GM12878 (cell line): ENCODE measurements around the gene ARFGAP3. TPM values are rescaled to one million over a fixed set of nuclear protein-coding genes. Genes with fewer than 3 reads are reported as not detected.

Source experiments
- ATAC-seq: fragments of 200-7000 bp; cut with Tn5 transposase; 3 replicates; pipeline ENCODE4 v1.9.1; 2020; ENCODE audit warnings: mild to moderate bottlenecking, moderate library complexity
- BruUV-seq: library from RNA; stranded (reverse); fragments of 400-500 nt; replicated peaks from 2 replicates; lab custom pipeline; 2021; lab: Mats Ljungman, UMichigan
- CTCF ChIA-PET: fragments of 300-600 bp; sonication (Branson Sonifier 250); formaldehyde crosslinking; extraction: SDS; loops from one replicate; lab custom pipeline; 2021; ENCODE audit warnings: inconsistent platforms; lab: Yijun Ruan, JAX
- POLR2A ChIA-PET: fragments of 350-600 bp; formaldehyde crosslinking; extraction: SDS; loops from one replicate; lab custom pipeline; 2021; ENCODE audit warnings: inconsistent platforms; lab: Charles Lee
- RAD21 ChIA-PET: fragments of 300-600 bp; sonication (Branson Sonifier 250); formaldehyde crosslinking; loops from one replicate; lab custom pipeline; 2023; ENCODE audit warnings: antibody characterized with exemption; ENCODE audit not compliant: unreplicated experiment; lab: Charles Lee
- SMC1A ChIA-PET: fragments of 300-600 bp; sonication (Branson Sonifier 250); formaldehyde crosslinking; loops from one replicate; lab custom pipeline; 2023; ENCODE audit not compliant: unreplicated experiment, uncharacterized antibody; lab: Charles Lee
- DNase-seq: peaks from one replicate; pipeline ENCODE4 v3.0.0-alpha.2; 2011; ENCODE audit warnings: low read depth, low spot score
- FAIRE-seq: peaks from 3 replicates; lab custom pipeline; 2011; peaks lifted over from hg19 to GRCh38; lab: Jason Lieb, UNC
- H2AFZ ChIP-seq: 2 replicates; pipeline ENCODE4 v1.6.0; 2011; ENCODE audit warnings: low read depth, low read length, control low read depth; ENCODE audit not compliant: control insufficient read depth
- H3K27ac ChIP-seq: 2 replicates; pipeline ENCODE4 v1.5.1; 2011; ENCODE audit warnings: control low read depth; ENCODE audit not compliant: control insufficient read depth, insufficient read depth
- H3K27me3 ChIP-seq, 2 experiments: replicated peaks in 1 of 2; 2 replicates each; pipeline versions ENCODE4 v1.6.0 to v1.6.1; 2011; ENCODE audit warnings: low read length in 1 of 2; ENCODE audit not compliant: control insufficient read depth in 2 of 2, insufficient read depth in 2 of 2
- H3K36me3 ChIP-seq, 2 experiments: 2 replicates each; pipeline ENCODE4 v1.5.1; 2011; ENCODE audit warnings: low read length in 1 of 2; ENCODE audit not compliant: control insufficient read depth in 2 of 2, insufficient read depth in 2 of 2
- H3K4me1 ChIP-seq: 2 replicates; pipeline ENCODE4 v1.6.1; 2011; ENCODE audit warnings: mild to moderate bottlenecking, low read length, moderate library complexity, mixed read lengths; ENCODE audit not compliant: control insufficient read depth, insufficient read depth
- H3K4me2 ChIP-seq: 2 replicates; pipeline ENCODE4 v1.6.0; 2011; ENCODE audit warnings: control low read depth; ENCODE audit not compliant: control insufficient read depth, insufficient read depth
- H3K4me3 ChIP-seq: fragments of 200-600 bp; sonication (generic); 2 replicates; pipeline ENCODE4 v1.5.1; 2016
- H3K79me2 ChIP-seq: 2 replicates; pipeline ENCODE4 v1.6.0; 2011; ENCODE audit warnings: low read length; ENCODE audit not compliant: control insufficient read depth, insufficient read depth
- H3K9ac ChIP-seq: 2 replicates; pipeline ENCODE4 v1.8.0; 2011; ENCODE audit warnings: low read length, control low read depth, mixed read lengths; ENCODE audit not compliant: control insufficient read depth, insufficient read depth
- H3K9me3 ChIP-seq: replicated peaks from 3 replicates; pipeline ENCODE4 v1.5.1; 2011; ENCODE audit warnings: mild to moderate bottlenecking, low read length; ENCODE audit not compliant: control insufficient read depth, insufficient read depth
- H4K20me1 ChIP-seq: 2 replicates; pipeline ENCODE4 v1.6.0; 2011; ENCODE audit not compliant: control insufficient read depth, insufficient read depth
- HCFC1 ChIP-seq: fragments of 150-350 bp; IDR thresholded peaks from 2 replicates; pipeline ENCODE4 v1.6.1; 2014; ENCODE audit warnings: low read length
- RUNX3 ChIP-seq: IDR thresholded peaks from 2 replicates; pipeline ENCODE4 v1.6.1; 2012; ENCODE audit warnings: low read length, inconsistent platforms
- SIN3A ChIP-seq: IDR thresholded peaks from 2 replicates; pipeline ENCODE4 v1.6.1; 2012; ENCODE audit warnings: low read depth, low read length, improper control_type of control experiment
- SMAD1 ChIP-seq: fragments of 450-650 bp; IDR thresholded peaks from 2 replicates; pipeline ENCODE4 v1.6.1; 2018; ENCODE audit warnings: mild to moderate bottlenecking, low read depth; ENCODE audit not compliant: partially characterized antibody
- SP1 ChIP-seq: IDR thresholded peaks from one replicate; pipeline ENCODE4 v1.6.1; 2011; ENCODE audit warnings: low read depth, low read length
- WGBS: methylation state at CpG from one replicate; pipeline ENCODE4 v1.1.6; 2016; ENCODE audit warnings: low lambda C conversion rate; ENCODE audit not compliant: insufficient replicate concordance, insufficient coverage; ENCODE audit errors: missing lambda C conversion rate; 5-methylcytosine and 5-hydroxymethylcytosine counted together
- in situ Hi-C: fragments of 300-500 bp; cut with MboI; formaldehyde crosslinking; loops from 9 replicates; pipeline ENCODE4 v1.14.3; 2018; ENCODE audit warnings: mixed read lengths
- intact Hi-C: fragments of 100-400 bp; cut with micrococcal nuclease; formaldehyde crosslinking; loops from one replicate; pipeline ENCODE4 v1.14.2; 2022; ENCODE audit not compliant: unreplicated experiment
- polyA plus RNA-seq, 11 experiments: library from polyadenylated mRNA; depleted of rRNA in 4 of 11; unstranded in 6 of 11; stranded (reverse) in 5 of 11; fragments of >200 nt; fragmentation: Nextera tagmentation in 4 of 11; fragmentation: Illumina TruSeq in 1 of 11; extraction: Ambion mirVana in 4 of 11; extraction: Trizol in 1 of 11; gene quantifications; 1 replicate in 1 of 11; 2 replicates in 10 of 11; pipeline versions ENCODE4 v1.2.1 to v1.2.3, GENCODE V29; 2011 to 2016; ENCODE audit warnings: inconsistent platforms in 2 of 11, missing spikeins in 2 of 11, low read depth in 1 of 11
- total RNA-seq, 4 experiments: library from RNA; depleted of rRNA in 3 of 4; stranded (reverse); fragments of >200 nt in 3 of 4; fragmentation: Illumina TruSeq in 1 of 4; extraction: Trizol in 1 of 4; gene quantifications; 2 replicates each; pipeline versions ENCODE4 v1.2.1 to v1.2.3, GENCODE V29; 2013 to 2021
- TF ChIP-seq, protein P1 (sequence below): fragments of 450-650 bp; IDR thresholded peaks from 2 replicates; pipeline ENCODE4 v1.6.1; 2018; ENCODE audit warnings: mild to moderate bottlenecking, low read depth, moderate library complexity; ENCODE audit not compliant: partially characterized antibody
- TF ChIP-seq, protein P2 (sequence below): fragments of 450-650 bp; IDR thresholded peaks from 2 replicates; pipeline ENCODE4 v1.6.1; 2017; ENCODE audit warnings: mild to moderate bottlenecking, moderate library complexity
- TF ChIP-seq, protein P3 (sequence below): fragments of 450-650 bp; IDR thresholded peaks from 2 replicates; pipeline ENCODE4 v1.6.1; 2017; ENCODE audit warnings: mild to moderate bottlenecking, moderate library complexity

Gene ARFGAP3
- total and polyA plus RNA-seq, 10 of the 15 experiments (the other 5 are each of a cell fraction or from before 2014, with no cell fraction given) = 29.7 to 50.8 (median 39.5) TPM

DNA sequence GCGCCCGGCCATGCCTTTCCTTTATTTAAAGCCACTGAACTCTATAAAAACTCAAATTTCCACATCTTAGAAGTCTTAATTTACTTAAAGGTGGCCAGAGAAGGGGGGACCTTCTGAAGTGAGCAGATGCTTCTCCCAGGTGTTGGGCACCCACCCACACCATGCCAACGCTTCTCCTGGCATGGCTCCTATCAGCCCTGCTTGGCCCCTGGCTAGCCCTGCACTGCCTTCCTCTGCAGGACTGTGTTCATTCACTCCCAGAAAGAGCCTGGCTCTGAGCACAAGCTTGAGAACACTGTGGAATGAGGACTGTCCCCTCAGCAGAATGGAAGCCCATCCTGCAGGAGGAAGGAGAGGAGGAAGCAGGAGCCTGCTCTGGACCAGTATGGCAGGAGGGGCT is 34.6 kb upstream of the ARFGAP3 start (continued):
- TF ChIP-seq, protein P1, sequence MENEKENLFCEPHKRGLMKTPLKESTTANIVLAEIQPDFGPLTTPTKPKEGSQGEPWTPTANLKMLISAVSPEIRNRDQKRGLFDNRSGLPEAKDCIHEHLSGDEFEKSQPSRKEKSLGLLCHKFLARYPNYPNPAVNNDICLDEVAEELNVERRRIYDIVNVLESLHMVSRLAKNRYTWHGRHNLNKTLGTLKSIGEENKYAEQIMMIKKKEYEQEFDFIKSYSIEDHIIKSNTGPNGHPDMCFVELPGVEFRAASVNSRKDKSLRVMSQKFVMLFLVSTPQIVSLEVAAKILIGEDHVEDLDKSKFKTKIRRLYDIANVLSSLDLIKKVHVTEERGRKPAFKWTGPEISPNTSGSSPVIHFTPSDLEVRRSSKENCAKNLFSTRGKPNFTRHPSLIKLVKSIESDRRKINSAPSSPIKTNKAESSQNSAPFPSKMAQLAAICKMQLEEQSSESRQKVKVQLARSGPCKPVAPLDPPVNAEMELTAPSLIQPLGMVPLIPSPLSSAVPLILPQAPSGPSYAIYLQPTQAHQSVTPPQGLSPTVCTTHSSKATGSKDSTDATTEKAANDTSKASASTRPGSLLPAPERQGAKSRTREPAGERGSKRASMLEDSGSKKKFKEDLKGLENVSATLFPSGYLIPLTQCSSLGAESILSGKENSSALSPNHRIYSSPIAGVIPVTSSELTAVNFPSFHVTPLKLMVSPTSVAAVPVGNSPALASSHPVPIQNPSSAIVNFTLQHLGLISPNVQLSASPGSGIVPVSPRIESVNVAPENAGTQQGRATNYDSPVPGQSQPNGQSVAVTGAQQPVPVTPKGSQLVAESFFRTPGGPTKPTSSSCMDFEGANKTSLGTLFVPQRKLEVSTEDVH = no peak

DNA sequence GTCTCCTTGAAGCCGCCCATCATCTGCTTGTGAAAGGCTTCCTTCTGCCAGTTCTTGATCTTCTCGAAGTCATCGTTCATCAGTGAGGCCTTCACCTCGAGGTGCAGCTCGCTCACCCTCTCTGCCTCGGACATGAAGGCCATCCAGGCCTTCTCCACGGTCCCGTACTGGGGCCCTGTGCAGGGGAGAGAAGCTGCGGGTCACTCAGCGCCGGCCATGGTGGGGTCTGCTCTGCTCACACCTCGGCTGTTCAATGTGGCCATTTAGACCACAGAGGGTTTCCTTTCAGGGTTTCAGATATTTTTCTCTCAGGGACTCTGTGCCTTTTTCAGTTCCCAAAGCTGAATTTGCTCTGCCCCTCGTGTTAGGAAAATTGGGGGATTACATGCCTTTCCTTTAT is 33.9 kb upstream of the ARFGAP3 start:
- peak overlapping the region; percentile 30; the same call in 1 of the 2 replicates for H3K9ac ChIP-seq
- ChIA-PET POLR2A (interaction anchor here (1.2 to 2.2 kb wide), 3 partner anchors 30 to 40 kb away, joined by 4 to 10 read pairs (median 7); no protein-coding TSS in a partner anchor), RAD21 (interaction anchor here (0.8 to 2.5 kb wide), 6 partner anchors 9 to 122 kb away, joined by 3 to 13 read pairs (median 5); no protein-coding TSS in a partner anchor), CTCF (interaction anchor here (0.6 to 5.1 kb wide), 6 partner anchors 10 to 143 kb away, joined by 3 to 19 read pairs (median 4); no protein-coding TSS in a partner anchor), SMC1A (interaction anchor here (0.7 to 3.5 kb wide), 7 partner anchors 11 to 78 kb away, joined by 3 to 16 read pairs (median 8); no protein-coding TSS in a partner anchor)
- peaks cover 31% of the 10 kb centered on the region for H3K79me2 ChIP-seq
- H3K27ac ChIP-seq = peak overlapping the region; percentile 84
- peaks cover 16 to 22% of the 10 kb centered on the region in 2 experiments for H3K36me3 ChIP-seq
- ATAC-seq (0 out of 3 replicates have a peak, but pooled peaks have one; percentile 10), DNase-seq (no peak), FAIRE-seq (no peak)
- peaks cover 72% of the 10 kb centered on the region for H3K4me1 ChIP-seq
- in situ Hi-C loops = no loop called here
- BruUV-seq = no TSS peak
- TF ChIP-seq RUNX3 = peak; percentile 61
- TF ChIP-seq SP1 = no peak
- TF ChIP-seq, protein P2, sequence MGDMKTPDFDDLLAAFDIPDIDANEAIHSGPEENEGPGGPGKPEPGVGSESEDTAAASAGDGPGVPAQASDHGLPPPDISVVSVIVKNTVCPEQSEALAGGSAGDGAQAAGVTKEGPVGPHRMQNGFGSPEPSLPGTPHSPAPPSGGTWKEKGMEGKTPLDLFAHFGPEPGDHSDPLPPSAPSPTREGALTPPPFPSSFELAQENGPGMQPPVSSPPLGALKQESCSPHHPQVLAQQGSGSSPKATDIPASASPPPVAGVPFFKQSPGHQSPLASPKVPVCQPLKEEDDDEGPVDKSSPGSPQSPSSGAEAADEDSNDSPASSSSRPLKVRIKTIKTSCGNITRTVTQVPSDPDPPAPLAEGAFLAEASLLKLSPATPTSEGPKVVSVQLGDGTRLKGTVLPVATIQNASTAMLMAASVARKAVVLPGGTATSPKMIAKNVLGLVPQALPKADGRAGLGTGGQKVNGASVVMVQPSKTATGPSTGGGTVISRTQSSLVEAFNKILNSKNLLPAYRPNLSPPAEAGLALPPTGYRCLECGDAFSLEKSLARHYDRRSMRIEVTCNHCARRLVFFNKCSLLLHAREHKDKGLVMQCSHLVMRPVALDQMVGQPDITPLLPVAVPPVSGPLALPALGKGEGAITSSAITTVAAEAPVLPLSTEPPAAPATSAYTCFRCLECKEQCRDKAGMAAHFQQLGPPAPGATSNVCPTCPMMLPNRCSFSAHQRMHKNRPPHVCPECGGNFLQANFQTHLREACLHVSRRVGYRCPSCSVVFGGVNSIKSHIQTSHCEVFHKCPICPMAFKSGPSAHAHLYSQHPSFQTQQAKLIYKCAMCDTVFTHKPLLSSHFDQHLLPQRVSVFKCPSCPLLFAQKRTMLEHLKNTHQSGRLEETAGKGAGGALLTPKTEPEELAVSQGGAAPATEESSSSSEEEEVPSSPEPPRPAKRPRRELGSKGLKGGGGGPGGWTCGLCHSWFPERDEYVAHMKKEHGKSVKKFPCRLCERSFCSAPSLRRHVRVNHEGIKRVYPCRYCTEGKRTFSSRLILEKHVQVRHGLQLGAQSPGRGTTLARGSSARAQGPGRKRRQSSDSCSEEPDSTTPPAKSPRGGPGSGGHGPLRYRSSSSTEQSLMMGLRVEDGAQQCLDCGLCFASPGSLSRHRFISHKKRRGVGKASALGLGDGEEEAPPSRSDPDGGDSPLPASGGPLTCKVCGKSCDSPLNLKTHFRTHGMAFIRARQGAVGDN = peak; percentile 64; the same call in 1 of the 2 replicates
- TF ChIP-seq, protein P3, sequence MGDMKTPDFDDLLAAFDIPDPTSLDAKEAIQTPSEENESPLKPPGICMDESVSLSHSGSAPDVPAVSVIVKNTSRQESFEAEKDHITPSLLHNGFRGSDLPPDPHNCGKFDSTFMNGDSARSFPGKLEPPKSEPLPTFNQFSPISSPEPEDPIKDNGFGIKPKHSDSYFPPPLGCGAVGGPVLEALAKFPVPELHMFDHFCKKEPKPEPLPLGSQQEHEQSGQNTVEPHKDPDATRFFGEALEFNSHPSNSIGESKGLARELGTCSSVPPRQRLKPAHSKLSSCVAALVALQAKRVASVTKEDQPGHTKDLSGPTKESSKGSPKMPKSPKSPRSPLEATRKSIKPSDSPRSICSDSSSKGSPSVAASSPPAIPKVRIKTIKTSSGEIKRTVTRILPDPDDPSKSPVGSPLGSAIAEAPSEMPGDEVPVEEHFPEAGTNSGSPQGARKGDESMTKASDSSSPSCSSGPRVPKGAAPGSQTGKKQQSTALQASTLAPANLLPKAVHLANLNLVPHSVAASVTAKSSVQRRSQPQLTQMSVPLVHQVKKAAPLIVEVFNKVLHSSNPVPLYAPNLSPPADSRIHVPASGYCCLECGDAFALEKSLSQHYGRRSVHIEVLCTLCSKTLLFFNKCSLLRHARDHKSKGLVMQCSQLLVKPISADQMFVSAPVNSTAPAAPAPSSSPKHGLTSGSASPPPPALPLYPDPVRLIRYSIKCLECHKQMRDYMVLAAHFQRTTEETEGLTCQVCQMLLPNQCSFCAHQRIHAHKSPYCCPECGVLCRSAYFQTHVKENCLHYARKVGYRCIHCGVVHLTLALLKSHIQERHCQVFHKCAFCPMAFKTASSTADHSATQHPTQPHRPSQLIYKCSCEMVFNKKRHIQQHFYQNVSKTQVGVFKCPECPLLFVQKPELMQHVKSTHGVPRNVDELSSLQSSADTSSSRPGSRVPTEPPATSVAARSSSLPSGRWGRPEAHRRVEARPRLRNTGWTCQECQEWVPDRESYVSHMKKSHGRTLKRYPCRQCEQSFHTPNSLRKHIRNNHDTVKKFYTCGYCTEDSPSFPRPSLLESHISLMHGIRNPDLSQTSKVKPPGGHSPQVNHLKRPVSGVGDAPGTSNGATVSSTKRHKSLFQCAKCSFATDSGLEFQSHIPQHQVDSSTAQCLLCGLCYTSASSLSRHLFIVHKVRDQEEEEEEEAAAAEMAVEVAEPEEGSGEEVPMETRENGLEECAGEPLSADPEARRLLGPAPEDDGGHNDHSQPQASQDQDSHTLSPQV = no peak
- no peak for TF ChIP-seq SMAD1
- no peak for TF ChIP-seq HCFC1
- no peak for TF ChIP-seq SIN3A
- no peaks in the 10 kb centered on the region for H4K20me1 ChIP-seq
- H2AFZ ChIP-seq = no peak overlapping the region
- no peak overlapping the region for H3K4me3 ChIP-seq
- peak overlapping the region; percentile 64 for H3K4me2 ChIP-seq
- 76% methylated on average over 13 of the region's 13 CpGs for WGBS
- intact Hi-C loops = no loop called here
- no peaks in the 10 kb centered on the region for H3K9me3 ChIP-seq
- no peaks in the 10 kb centered on the region for H3K27me3 ChIP-seq
